ENCODE measurements around the gene DNHD1. TPM values are rescaled to one million over a fixed set of nuclear protein-coding genes. Genes with fewer than 3 reads are reported as not detected.

The DNHD1 gene
- total RNA-seq, 1 donor from 2014 or later, result 7.0 TPM

GRCh38 chr11:6542727-6543126, 45.6 kb downstream of the DNHD1 start:
- Mint-ChIP-seq H3K27me3 (no peaks in the 10 kb centered on the region), H3K4me1 (ENCODE audit: low read depth) (peaks cover 2% of the 10 kb centered on the region), H3K27ac (no peak overlapping the region), H3K36me3 (ENCODE audit: insufficient read depth) (no peaks in the 10 kb centered on the region), H3K9me3 (ENCODE audit: low read depth) (no peaks in the 10 kb centered on the region), H3K4me3 (ENCODE audit: low read depth) (no peak overlapping the region)
- DNase-seq (ENCODE audit: low spot score, unreplicated experiment), result no peak
- TF ChIP-seq CTCF (IDR thresholded peaks at IDR 0.05; ENCODE audit: unreplicated experiment), result no peak

- no peak for TF ChIP-seq CTCF (IDR thresholded peaks at IDR 0.05; ENCODE audit: unreplicated experiment)
- no peak for DNase-seq (ENCODE audit: low spot score, unreplicated experiment)
- no peaks in the 10 kb centered on the region for H3K36me3 Mint-ChIP-seq (ENCODE audit: insufficient read depth)
- H3K27me3 Mint-ChIP-seq, result no peaks in the 10 kb centered on the region
- no peak overlapping the region for H3K4me3 Mint-ChIP-seq (ENCODE audit: low read depth)
- no peaks in the 10 kb centered on the region for H3K9me3 Mint-ChIP-seq (ENCODE audit: low read depth)
- H3K4me1 Mint-ChIP-seq (ENCODE audit: low read depth), result no peaks in the 10 kb centered on the region
- H3K27ac Mint-ChIP-seq, result no peak overlapping the region
These were observed 48.1 kb downstream of the DNHD1 start for GRCh38 chr11:6544921-6545850.

- no peak for DNase-seq (ENCODE audit: low spot score, unreplicated experiment)
- no peaks in the 10 kb centered on the region for H3K27me3 Mint-ChIP-seq
- H3K36me3 Mint-ChIP-seq (ENCODE audit: insufficient read depth), result no peaks in the 10 kb centered on the region
- H3K27ac Mint-ChIP-seq, result no peak overlapping the region
- no peak for TF ChIP-seq CTCF (IDR thresholded peaks at IDR 0.05; ENCODE audit: unreplicated experiment)
- no peak overlapping the region for H3K4me3 Mint-ChIP-seq (ENCODE audit: low read depth)
- no peaks in the 10 kb centered on the region for H3K4me1 Mint-ChIP-seq (ENCODE audit: low read depth)
- no peaks in the 10 kb centered on the region for H3K9me3 Mint-ChIP-seq (ENCODE audit: low read depth)
These were observed 49.0 kb downstream of the DNHD1 start for GRCh38 chr11:6545917-6546605.

- H3K4me3 Mint-ChIP-seq (ENCODE audit: low read depth), result no peak overlapping the region
- no peaks in the 10 kb centered on the region for H3K27me3 Mint-ChIP-seq
- no peaks in the 10 kb centered on the region for H3K9me3 Mint-ChIP-seq (ENCODE audit: low read depth)
- no peaks in the 10 kb centered on the region for H3K36me3 Mint-ChIP-seq (ENCODE audit: insufficient read depth)
- peaks cover 2% of the 10 kb centered on the region for H3K4me1 Mint-ChIP-seq (ENCODE audit: low read depth)
- DNase-seq (ENCODE audit: low spot score, unreplicated experiment), result no peak
- H3K27ac Mint-ChIP-seq, result no peak overlapping the region
- TF ChIP-seq CTCF (IDR thresholded peaks at IDR 0.05; ENCODE audit: unreplicated experiment), result no peak
These were observed 49.7 kb downstream of the DNHD1 start for GRCh38 chr11:6546735-6547134.

GRCh38 chr11:6547177-6547576, 50.1 kb downstream of the DNHD1 start:
- Mint-ChIP-seq H3K27me3 (no peaks in the 10 kb centered on the region), H3K4me1 (ENCODE audit: low read depth) (peaks cover 2% of the 10 kb centered on the region), H3K36me3 (ENCODE audit: insufficient read depth) (no peaks in the 10 kb centered on the region), H3K9me3 (ENCODE audit: low read depth) (no peaks in the 10 kb centered on the region), H3K4me3 (ENCODE audit: low read depth) (no peak overlapping the region), H3K27ac (no peak overlapping the region)
- no peak for TF ChIP-seq CTCF (IDR thresholded peaks at IDR 0.05; ENCODE audit: unreplicated experiment)
- no peak for DNase-seq (ENCODE audit: low spot score, unreplicated experiment)

Data from progenitor cell of endocrine pancreas (in vitro differentiated cells).